ENCODE data around the gene CFAP74.

GRCh38 chr1:1979482-1980165 lies 24.0 kb downstream of the CFAP74 start:
- TF ChIP-seq POLR2A (IDR thresholded peaks at IDR 0.05; ENCODE audit: low read length) (no peak), GATA1 (IDR thresholded peaks at IDR 0.05; ENCODE audit: low read depth, low read length) (no peak)

All from erythroblast (primary cell).